ENCODE data around the gene PEX7.

DNA sequence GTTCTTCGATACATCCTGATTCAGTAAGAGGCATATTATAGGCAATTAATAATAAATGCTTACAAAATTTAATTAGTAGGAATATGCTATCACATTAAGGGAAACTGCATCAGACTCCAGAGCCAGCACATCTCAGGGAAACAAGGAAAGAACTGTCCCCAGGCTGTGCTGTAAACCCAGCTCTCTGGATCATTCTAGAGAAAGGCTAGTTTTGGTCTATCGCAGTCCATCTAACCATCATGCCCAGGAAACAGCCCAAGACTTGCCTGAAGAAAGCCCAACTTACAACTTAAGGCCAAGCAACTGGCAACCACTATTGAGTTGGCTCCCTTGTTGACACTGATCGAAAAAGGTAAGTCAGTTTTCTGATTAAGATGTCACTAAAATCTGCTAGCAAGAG, 41.4 kb upstream of the PEX7 start:
- TF ChIP-seq JUND (IDR thresholded peaks at IDR 0.05; ENCODE audit: low read depth, low read length) (no peak), ZNF207 (IDR thresholded peaks at IDR 0.05; ENCODE audit: borderline replicate concordance) (no peak), SMC3 (IDR thresholded peaks at IDR 0.05; ENCODE audit: borderline replicate concordance, low read length) (no peak), EP300 (IDR thresholded peaks at IDR 0.05; ENCODE audit: borderline replicate concordance in 1 of 2, control insufficient read depth in 1 of 2, low read depth in 2 of 2, low read length in 2 of 2) (no peak), YY1 (IDR thresholded peaks at IDR 0.05; ENCODE audit: low read depth, low read length) (no peak), PAX8 (IDR thresholded peaks at IDR 0.05) (no peak), KDM1A (IDR thresholded peaks at IDR 0.05; ENCODE audit: borderline replicate concordance) (no peak), CTCF (IDR thresholded peaks at IDR 0.05 in 2 of 3, conservative IDR thresholded peaks at IDR 0.05 in 1 of 3; ENCODE audit: control insufficient read depth in 2 of 3, extremely low read depth in 1 of 3, insufficient read depth in 1 of 3, low read depth in 3 of 3, low read length in 3 of 3) (no peak), POLR2AphosphoS5 (IDR thresholded peaks at IDR 0.05; ENCODE audit: low read length) (no peak), SPI1 (IDR thresholded peaks at IDR 0.05; ENCODE audit: borderline replicate concordance, insufficient read depth, low read depth, low read length) (no peak), RAD51 (IDR thresholded peaks at IDR 0.05) (no peak), HDAC6 (IDR thresholded peaks at IDR 0.05; ENCODE audit: unreplicated experiment) (no peak), BHLHE40 (IDR thresholded peaks at IDR 0.05; ENCODE audit: borderline replicate concordance in 1 of 2, low read depth in 2 of 2, low read length in 1 of 2) (no peak)
- TF ChIP-seq, protein P1, sequence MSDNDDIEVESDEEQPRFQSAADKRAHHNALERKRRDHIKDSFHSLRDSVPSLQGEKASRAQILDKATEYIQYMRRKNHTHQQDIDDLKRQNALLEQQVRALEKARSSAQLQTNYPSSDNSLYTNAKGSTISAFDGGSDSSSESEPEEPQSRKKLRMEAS (IDR thresholded peaks at IDR 0.05; ENCODE audit: low read depth, low read length): no peak
